NCI-H510A (cell line): ENCODE results near the gene ADARB1.

ENCODE experiments used
- DNase-seq: peaks from one replicate; lab custom pipeline; 2025; lab: John Stamatoyannopoulos, UW

Gene ADARB1

GRCh38 chr21:45207839-45208626 lies 133.7 kb downstream of the ADARB1 start:
- DNase-seq: no peak

GRCh38 chr21:45208627-45208951 lies 134.2 kb downstream of the ADARB1 start:
- DNase-seq: no peak

GRCh38 chr21:45209046-45209445 lies 134.7 kb downstream of the ADARB1 start:
- no peak for DNase-seq

- no peak for DNase-seq
Observed at GRCh38 chr21:45209685-45210284, 135.4 kb downstream of the ADARB1 start.

- DNase-seq: no peak
Observed at GRCh38 chr21:45210461-45210983, 136.1 kb downstream of the ADARB1 start.

GRCh38 chr21:45211661-45212060 lies 137.3 kb downstream of the ADARB1 start:
- DNase-seq: no peak

GRCh38 chr21:45213392-45213791 lies 139.0 kb downstream of the ADARB1 start:
- DNase-seq: no peak

- DNase-seq: no peak
Observed at GRCh38 chr21:45215213-45215612, 140.8 kb downstream of the ADARB1 start.

GRCh38 chr21:45217010-45217409 lies 142.6 kb downstream of the ADARB1 start:
- DNase-seq: no peak

- DNase-seq: no peak
Observed at GRCh38 chr21:45219517-45219916, 145.1 kb downstream of the ADARB1 start.

- DNase-seq: no peak
Observed at GRCh38 chr21:45220071-45220481, 145.7 kb downstream of the ADARB1 start.

- no peak for DNase-seq
Observed at GRCh38 chr21:45220714-45221490, 146.5 kb downstream of the ADARB1 start.

- no peak for DNase-seq
Observed at GRCh38 chr21:45222001-45222400, 147.6 kb downstream of the ADARB1 start.

GRCh38 chr21:45223236-45224185 lies 149.1 kb downstream of the ADARB1 start:
- no peak for DNase-seq

- no peak for DNase-seq
Observed at GRCh38 chr21:45224189-45224938, 150.0 kb downstream of the ADARB1 start.

- DNase-seq: no peak
Observed at GRCh38 chr21:45225041-45225740, 150.8 kb downstream of the ADARB1 start.

GRCh38 chr21:45225741-45226327 lies 151.5 kb downstream of the ADARB1 start:
- DNase-seq: no peak

GRCh38 chr21:45226540-45227326 lies 152.4 kb downstream of the ADARB1 start:
- DNase-seq: no peak

- DNase-seq: no peak
Observed at GRCh38 chr21:45227735-45228134, 153.4 kb downstream of the ADARB1 start.
